Fibroblast of villous mesenchyme (primary cell): ENCODE data around the gene TINAG. TPM values are rescaled to one million over a fixed set of nuclear protein-coding genes. Genes with fewer than 3 reads are reported as not detected.

Source experiments
- DNase-seq: peaks from one replicate; pipeline ENCODE4 v3.0.0-alpha.2; 2010; ENCODE audit warnings: low read depth
- H3K4me3 ChIP-seq: 2 replicates; pipeline ENCODE4 v1.5.1; 2011; ENCODE audit warnings: low read depth, mild to moderate bottlenecking, low read length
- CTCF ChIP-seq: IDR thresholded peaks from 2 replicates; pipeline ENCODE4 v1.5.1; 2012; ENCODE audit warnings: low read depth, mild to moderate bottlenecking, low read length; ENCODE audit not compliant: insufficient read depth
- total RNA-seq: library from RNA; depleted of rRNA; stranded (reverse); fragments of >200 nt; gene quantifications from 2 replicates; pipeline ENCODE4 v1.2.3, GENCODE V29; 2012

The TINAG gene
- total RNA-seq, 1 donor = not detected

GRCh38 chr6:54404791-54405190 lies 96.5 kb downstream of the TINAG start:
- DNase-seq = peak; percentile 44
- no peak for TF ChIP-seq CTCF
- no peak overlapping the region for H3K4me3 ChIP-seq

- no peak overlapping the region for H3K4me3 ChIP-seq
- no peak for DNase-seq
These were observed 103.5 kb downstream of the TINAG start for GRCh38 chr6:54411767-54412166.

GRCh38 chr6:54415517-54415916 lies 107.3 kb downstream of the TINAG start:
- no peak overlapping the region for H3K4me3 ChIP-seq
- no peak for TF ChIP-seq CTCF
- no peak for DNase-seq

More at GRCh38 chr6:54411767-54412166, 103.5 kb downstream of the TINAG start:
- TF ChIP-seq CTCF = no peak

- no peak overlapping the region for H3K4me3 ChIP-seq
- DNase-seq = peak; percentile 88
- TF ChIP-seq CTCF = no peak
These were observed 111.6 kb downstream of the TINAG start for GRCh38 chr6:54419885-54420284.

GRCh38 chr6:54426995-54427394 lies 118.8 kb downstream of the TINAG start:
- TF ChIP-seq CTCF = no peak
- no peak overlapping the region for H3K4me3 ChIP-seq
- no peak for DNase-seq

- H3K4me3 ChIP-seq = no peak overlapping the region
- DNase-seq = no peak
- TF ChIP-seq CTCF = no peak
These were observed 119.2 kb downstream of the TINAG start for GRCh38 chr6:54427396-54427937.

GRCh38 chr6:54428431-54428830 lies 120.2 kb downstream of the TINAG start:
- no peak for TF ChIP-seq CTCF
- H3K4me3 ChIP-seq = no peak overlapping the region
- DNase-seq = no peak
